ENCODE data around the gene ZBTB47.

Gene ZBTB47

DNA sequence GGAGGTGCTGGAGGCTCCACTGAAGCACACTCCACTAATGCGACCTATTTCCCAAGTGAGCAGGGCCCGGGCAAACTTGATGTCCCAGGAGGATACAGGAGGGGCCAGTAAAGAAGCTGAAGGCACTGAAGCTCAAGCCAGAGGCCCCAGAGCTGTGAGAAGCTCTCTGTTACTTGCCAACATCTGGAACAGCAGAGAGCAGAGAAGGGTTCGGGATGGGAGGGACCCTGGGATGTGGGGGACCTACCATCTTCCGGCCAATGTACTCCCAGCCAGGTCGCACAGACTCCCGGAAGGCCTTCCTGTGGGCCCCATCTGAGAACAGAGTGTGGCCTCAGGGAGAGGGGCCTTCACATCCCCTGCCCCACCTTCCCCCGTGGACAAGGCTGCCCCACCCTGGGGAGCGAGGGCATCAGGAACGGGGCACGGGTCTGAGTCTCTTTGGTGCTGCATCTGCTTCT lies 46.0 kb downstream of the ZBTB47 start:
- DNase-seq (ENCODE audit: low read depth in 2 of 2) = no peak

GRCh38 chr3:42700366-42701288 lies 47.1 kb downstream of the ZBTB47 start:
- no peak for DNase-seq (ENCODE audit: low read depth in 2 of 2)

DNA sequence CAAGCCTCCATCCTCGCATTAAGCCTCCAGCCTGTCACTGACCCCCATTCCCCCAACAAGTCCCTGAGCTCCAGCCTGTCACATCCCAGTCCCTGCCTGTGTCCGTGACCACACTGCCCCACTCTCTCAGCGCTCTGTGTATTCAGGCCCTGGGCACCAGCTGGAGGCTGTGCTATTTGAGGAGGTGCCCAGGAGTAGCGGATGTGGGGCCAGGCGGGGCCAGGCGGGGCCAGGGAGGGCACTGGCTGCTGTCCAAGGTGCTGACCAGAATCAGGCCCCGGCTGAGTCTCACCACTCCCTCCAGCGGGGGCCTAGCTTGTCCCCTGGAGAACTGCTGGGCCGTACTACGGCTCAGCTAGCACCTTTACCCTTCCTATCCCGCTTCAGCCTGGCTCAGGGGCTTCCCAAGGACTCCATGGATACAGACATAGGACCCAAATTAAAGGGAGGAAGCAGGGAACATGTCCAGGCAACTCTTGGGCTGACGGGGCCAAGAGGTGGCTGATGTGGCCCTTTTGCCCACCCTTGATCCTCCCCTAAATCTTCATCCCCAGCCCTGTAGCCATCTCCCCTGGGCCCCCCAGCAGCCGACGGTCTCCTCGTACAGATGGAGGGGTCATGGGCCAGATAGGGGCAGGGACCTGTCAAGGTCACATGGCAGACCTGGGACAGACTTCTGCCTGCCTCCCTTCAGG lies 48.0 kb downstream of the ZBTB47 start:
- peak; percentile 10 to 30 for DNase-seq (ENCODE audit: low read depth in 2 of 2)

DNA sequence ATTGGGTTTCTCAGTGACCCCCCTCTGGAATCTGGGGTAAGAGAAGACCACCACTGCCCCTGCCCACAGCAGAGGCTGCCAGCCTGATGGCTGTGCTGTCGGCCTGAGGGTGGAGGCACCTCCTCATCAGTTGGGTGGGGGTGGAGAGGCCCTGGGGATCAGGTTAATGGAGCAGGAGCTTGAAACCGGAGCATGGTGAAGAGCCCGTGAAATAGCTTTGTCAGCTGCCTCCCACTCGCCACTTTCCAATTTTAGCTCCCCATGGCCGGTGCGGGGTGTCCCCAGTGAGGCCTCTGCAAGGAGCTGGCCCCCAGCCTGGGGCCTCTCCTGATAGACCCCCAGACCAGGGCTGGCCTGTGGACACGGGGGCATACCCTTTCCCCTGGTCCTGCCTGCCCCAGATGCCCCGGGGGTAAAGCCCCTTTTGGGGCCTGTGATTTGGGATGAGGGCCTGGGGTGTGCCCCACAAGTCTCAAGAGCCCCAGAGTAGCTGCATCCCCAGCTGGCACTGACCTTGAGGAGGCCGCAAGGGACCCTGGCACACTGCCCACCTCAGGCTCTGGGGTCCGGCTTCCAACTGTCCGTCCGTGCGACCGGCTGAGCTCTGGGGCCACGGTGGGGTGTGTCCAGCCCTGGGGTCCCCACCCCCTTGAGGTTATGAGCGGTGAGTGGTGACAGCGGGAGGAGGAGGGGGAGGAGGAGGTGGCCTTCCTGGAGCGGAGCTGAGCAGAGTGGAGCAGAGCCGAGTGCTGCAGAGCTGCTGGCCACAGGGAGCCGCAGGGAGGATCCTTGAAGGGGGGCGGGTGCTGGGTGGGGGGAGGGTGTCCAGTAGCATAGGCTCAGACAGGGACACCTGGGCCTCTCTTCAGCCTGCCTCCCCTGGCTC lies 48.8 kb downstream of the ZBTB47 start, which contains the start of gene HHATL:
Gene HHATL (minus strand): TSS at position 733 of the 886 bp plus-strand sequence. CDS start 1,972 bp downstream, outside the sequence.
- DNase-seq (ENCODE audit: low read depth in 2 of 2) = no peak

DNA sequence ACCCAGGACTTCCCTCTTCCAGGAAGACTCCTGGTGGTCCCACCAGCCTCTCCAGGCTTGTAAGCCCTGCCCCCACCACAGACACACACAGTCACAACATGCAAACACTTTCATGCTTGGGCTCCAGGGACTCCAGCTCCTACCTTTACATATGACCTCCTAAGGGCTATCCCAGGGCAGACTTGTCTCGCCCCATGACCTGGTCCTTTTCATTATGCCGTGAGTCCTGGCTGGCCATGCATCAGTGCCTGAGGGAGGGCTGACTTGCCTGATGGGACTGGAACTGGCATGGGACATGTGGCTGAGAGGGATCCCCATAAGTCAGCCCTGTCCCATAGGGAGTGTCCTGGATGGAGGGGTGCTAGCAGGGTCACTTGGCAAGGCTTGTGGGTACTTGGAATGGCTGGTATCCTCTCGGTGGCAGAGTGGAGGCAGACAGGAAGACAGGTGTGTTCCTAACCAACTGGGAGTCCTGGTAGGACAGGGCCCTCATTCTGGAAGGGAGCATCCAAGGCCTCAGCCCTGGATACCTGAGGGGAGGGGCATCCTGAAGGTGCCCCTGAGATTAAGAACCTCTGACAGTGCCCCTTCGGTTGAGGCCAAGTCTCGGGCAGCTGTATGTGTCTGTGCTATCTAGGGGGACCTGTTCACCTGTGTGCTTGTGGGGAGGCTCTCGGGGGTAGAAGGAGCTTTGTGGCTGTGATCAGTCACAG lies 49.6 kb downstream of the ZBTB47 start:
- no peak for DNase-seq (ENCODE audit: low read depth in 2 of 2)

GRCh38 chr3:42703695-42704025 lies 50.2 kb downstream of the ZBTB47 start:
- DNase-seq (ENCODE audit: low read depth in 2 of 2) = no peak

GRCh38 chr3:42704136-42704841 lies 50.8 kb downstream of the ZBTB47 start:
- DNase-seq (ENCODE audit: low read depth in 2 of 2) = no peak

- DNase-seq (ENCODE audit: low read depth in 2 of 2) = no peak
These were observed 51.7 kb downstream of the ZBTB47 start for GRCh38 chr3:42705058-42705767.

- DNase-seq (ENCODE audit: low read depth in 2 of 2) = no peak
These were observed 52.6 kb downstream of the ZBTB47 start for GRCh38 chr3:42705962-42706585.

DNA sequence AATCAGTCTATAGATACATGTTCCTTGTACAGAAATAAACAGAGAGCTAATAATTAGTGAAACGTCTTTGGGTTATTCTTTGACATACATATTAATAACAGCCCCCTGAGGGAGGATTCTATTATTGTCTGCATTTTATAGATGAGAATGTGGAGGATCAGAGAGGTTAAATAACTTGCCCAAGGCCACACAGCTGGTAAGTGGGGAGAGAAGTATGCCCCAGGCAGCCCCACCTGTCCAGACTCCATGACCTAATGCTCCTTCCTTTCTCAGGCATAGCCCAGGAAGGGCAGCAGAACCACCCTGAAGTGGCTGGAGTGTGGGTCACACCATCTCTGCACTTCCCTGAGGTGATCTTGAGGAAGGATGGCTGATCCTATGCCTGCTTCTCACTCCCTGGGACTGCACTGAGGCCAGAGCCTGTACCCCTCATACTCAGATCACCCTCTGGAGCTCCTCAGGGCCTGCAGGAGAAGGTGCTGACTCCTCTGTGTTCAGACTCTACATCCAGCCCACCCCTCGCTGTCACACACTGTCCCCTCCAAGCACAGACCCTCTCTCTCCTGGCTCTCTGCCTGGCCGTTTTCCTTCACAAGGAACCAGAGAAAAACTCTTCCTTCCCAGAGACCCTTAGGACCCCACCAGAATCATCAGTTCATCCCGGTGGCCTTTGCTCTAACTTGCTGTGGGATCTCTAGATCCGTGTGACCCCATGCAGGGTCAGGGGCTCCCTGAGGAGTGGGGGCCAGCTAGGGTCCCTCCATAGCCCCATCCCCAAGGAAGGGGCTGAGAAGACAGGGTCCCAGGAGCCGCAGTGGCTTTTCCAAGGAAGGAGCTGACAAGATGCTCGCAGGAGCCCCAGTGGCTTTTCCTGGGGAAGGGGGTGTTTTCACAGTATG lies 53.5 kb downstream of the ZBTB47 start:
- no peak for DNase-seq (ENCODE audit: low read depth in 2 of 2)

DNA sequence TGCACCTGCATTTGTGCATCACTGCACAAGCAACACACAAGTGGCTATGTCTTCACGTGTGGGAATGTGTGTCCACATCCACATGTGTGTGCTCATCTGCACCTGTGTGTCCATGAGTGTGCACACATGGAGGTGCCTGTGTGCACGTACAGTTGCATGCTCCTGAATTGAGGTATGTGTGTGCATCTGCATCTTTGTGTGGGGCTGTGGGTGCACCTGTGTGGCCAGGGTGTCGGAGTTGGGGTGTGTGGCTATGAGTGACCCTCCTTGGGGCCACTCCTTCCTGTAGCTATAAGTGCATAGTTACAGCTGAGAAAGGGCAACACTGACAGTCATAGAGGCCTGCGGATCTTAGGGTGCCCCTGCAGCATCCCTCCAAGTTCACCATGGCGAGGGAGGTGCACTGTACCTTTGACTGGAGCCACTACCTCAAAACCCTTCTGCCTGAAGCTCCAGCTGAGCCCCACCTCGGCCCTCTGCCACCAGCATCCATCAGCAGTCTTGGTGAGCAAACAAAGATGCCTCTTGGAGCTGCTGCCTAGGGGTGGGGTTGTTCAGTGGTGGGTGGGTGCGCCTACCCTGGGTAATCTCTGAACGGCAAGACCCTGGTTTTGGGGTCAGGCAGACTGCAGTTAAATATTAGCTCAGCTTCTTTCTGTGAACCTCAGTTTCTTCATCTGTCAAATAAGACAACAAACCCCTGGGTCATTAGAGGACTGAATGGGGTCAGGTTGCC lies 54.3 kb downstream of the ZBTB47 start:
- DNase-seq (ENCODE audit: low read depth in 2 of 2) = no peak

GRCh38 chr3:42708611-42709151 lies 55.2 kb downstream of the ZBTB47 start:
- no peak for DNase-seq (ENCODE audit: low read depth in 2 of 2)

GRCh38 chr3:42709621-42710020 lies 56.1 kb downstream of the ZBTB47 start:
- no peak for DNase-seq (ENCODE audit: low read depth in 2 of 2)

GRCh38 chr3:42710323-42711021 lies 57.0 kb downstream of the ZBTB47 start:
- no peak for DNase-seq (ENCODE audit: low read depth in 2 of 2)

GRCh38 chr3:42711491-42712343 lies 58.2 kb downstream of the ZBTB47 start:
- DNase-seq (ENCODE audit: low read depth in 2 of 2) = no peak

DNA sequence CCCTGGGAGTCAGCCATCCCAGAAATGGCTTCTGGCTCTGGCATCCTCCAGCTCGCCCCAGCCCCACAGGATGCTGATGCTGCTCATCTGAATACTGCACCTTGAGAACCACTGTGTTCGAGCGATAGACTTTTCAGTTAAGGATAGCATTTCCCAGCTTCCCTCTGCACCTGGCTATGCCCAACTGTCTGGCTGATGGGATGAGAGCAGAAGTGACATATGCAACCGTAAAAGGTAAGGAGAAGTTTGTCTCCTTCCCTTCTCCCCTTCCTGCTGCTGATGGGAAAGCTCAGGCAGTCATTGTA lies 58.8 kb downstream of the ZBTB47 start:
- DNase-seq (ENCODE audit: low read depth in 2 of 2) = no peak

Data from stimulated activated CD8-positive, alpha-beta memory T cell treated with anti-CD3 and anti-CD28 coated beads, Interleukin-15, amount 100 ng/mL, for 48 hours (primary cell).